HG03159 (cell line): ENCODE measurements around the gene HLA-DMB.

Experiments
- ATAC-seq: cut with Tn5 transposase; IDR thresholded peaks from one replicate; pipeline ENCODE4 v1.9.1; 2021; ENCODE audit warnings: mild to moderate bottlenecking, moderate library complexity; ENCODE audit not compliant: unreplicated experiment

The HLA-DMB gene

GRCh38 chr6:32940656-32941213 is at the start of gene HLA-DMB:
Gene HLA-DMB, minus strand, starts transcription at chr6:32941028. Its CDS starts 221 bp downstream, at chr6:32940807.
- ATAC-seq, result peak; percentile 51

DNA sequence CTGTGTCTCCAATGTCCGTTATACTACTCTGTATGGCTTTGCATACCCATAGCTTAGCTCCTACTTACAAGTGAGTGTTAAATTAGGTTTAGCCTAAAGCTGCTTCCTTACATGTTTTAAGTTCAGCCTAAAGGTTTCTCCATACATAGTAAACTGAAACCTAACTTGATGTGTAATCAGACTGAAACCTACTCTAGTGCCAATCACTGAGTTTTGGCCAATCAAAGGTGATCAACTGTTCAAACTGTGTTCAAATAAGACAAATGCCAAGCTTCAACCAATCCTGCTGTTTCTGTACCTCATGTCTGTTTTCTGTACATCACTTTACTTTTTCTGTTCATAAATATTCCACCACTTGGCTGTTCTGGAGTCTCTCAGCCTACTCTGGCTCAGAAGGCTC is 48.5 kb upstream of the HLA-DMB start:
- no peak for ATAC-seq

DNA sequence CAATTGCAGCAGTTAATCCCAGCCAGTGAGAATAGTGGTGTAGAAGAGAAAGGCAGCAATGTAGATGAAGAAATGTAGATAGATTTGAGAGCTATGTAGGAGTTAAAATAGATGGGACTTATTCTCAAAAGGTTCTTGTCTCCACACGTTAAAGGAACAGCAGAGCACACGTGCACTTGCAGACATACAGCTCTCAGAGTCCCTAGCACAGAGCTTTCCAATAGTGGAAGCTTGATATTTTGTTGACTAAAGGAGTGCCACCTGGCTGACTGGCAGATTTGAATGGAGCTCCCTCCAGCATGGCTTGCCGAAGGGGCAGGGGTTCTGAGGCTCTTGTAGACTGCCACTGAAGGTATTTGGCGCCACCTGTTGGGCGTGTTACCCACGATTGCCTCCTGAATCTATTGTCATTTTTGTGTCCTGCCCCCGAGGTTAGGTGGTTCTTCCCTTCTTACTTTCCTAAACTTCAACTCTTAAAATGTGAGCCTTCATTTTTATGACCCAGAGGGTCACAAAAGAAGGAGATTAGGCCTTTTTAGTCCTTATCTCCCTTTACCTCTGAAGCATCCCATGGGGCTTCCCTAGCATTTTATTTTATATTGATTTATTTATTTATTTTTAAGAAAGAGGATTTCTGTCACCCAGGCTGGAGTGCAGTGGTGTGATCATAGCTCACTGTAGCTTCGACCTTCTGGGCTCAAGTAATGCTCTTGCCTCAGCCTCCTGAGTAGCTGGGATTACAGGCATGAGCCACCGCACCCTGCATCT is 44.0 kb upstream of the HLA-DMB start:
- no peak for ATAC-seq

- ATAC-seq, result no peak
These were observed 43.3 kb upstream of the HLA-DMB start for GRCh38 chr6:32983964-32984621.

GRCh38 chr6:32983493-32983848 is 42.6 kb upstream of the HLA-DMB start:
- ATAC-seq, result no peak

GRCh38 chr6:32982702-32983492 is 42.1 kb upstream of the HLA-DMB start:
- ATAC-seq, result no peak

DNA sequence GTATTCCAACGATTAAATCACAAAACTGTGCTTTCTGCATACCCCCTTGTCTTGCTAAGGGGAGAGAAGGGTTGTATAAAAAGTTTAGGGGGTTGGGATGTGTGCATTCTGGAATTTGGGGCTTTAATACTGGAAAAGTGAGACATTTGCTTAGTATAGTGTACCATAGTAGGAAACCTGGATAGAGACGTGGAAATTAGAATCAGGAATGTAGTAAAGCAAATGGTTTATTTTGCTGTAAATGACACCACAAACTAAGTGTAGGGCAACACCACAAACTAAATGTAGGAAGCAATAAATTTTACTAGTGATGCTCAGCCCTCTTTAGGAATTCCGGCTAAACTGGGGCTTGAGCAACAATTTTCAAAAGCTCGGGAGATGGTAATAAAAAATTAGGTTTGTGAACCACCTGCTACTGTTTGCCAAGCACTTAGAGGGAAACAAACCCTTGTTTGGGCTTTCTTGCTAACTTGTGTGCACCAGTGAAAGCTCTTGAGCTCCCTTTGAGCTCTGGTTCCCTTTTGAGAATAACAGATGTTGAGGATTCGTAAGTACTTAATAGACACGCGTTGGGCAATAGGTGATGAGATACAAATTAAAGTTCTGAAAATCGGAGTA is 41.4 kb upstream of the HLA-DMB start:
- ATAC-seq, result no peak

GRCh38 chr6:32980488-32981038 is 39.7 kb upstream of the HLA-DMB start:
- ATAC-seq, result no peak

DNA sequence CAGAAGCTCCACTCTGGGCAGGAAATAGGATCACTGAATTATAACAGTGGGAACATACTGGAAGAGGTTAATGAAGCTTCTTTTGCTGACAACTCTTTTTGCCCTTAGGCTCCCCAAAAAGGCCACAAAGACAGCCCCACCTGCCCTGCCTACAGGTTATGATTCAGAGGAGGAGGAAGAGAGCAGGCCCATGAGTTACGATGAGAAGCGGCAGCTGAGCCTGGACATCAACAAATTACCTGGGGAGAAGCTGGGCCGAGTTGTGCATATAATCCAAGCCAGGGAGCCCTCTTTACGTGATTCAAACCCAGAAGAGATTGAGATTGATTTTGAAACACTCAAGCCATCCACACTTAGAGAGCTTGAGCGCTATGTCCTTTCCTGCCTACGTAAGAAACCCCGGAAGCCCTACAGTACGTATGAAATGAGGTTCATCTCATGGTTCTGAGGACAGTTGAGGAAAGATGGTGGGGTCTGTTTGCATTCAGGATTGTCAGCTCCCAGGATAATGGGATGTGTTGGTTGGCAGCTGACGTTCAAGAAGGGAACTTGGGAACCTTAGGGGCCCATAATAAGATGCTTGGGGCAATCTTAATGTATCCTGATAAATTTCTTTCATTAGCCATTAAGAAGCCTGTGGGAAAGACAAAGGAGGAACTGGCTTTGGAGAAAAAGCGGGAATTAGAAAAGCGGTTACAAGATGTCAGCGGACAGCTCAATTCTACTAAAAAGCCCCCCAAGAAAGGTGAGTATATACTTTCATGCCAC is 39.1 kb upstream of the HLA-DMB start:
- no peak for ATAC-seq

- no peak for ATAC-seq
These were observed 37.1 kb upstream of the HLA-DMB start for GRCh38 chr6:32977953-32978324.

GRCh38 chr6:32977272-32977952 is 36.6 kb upstream of the HLA-DMB start:
- ATAC-seq, result no peak

GRCh38 chr6:32976334-32977069 is 35.7 kb upstream of the HLA-DMB start:
- ATAC-seq, result no peak

- no peak for ATAC-seq
These were observed 35.1 kb upstream of the HLA-DMB start for GRCh38 chr6:32975886-32976285.

DNA sequence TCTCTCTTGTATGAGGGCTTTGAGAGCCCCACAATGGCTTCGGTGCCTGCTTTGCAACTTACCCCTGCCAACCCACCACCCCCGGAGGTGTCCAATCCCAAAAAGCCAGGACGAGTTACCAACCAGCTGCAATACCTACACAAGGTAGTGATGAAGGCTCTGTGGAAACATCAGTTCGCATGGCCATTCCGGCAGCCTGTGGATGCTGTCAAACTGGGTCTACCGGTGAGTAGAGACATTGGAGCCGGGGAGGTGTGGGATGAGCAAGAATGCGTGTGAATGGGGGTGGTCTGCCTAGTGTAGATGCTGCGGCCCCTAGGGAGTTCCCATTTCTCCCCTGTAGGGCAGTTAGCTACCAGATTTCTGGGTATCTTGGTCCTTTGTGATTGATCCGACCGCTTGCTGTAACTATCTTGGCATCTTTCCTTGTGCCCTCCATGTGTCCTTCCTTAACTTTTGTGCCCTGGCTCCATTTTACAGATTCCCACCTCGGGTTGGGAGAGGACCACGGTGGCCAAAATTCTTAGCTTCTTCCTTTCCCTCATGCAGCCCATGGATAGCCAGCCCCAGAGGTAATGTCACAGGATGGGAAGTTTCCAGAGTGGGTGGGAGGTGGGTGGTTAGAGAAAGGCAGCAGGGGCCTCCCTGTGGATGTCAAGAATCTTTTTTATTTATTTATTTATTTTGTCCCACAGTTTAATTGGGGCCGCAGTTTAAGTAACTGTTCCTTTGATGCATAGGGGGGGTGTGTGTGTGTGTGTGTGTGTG is 33.9 kb upstream of the HLA-DMB start:
- no peak for ATAC-seq

- no peak for ATAC-seq
These were observed 33.1 kb upstream of the HLA-DMB start for GRCh38 chr6:32974016-32974333.

DNA sequence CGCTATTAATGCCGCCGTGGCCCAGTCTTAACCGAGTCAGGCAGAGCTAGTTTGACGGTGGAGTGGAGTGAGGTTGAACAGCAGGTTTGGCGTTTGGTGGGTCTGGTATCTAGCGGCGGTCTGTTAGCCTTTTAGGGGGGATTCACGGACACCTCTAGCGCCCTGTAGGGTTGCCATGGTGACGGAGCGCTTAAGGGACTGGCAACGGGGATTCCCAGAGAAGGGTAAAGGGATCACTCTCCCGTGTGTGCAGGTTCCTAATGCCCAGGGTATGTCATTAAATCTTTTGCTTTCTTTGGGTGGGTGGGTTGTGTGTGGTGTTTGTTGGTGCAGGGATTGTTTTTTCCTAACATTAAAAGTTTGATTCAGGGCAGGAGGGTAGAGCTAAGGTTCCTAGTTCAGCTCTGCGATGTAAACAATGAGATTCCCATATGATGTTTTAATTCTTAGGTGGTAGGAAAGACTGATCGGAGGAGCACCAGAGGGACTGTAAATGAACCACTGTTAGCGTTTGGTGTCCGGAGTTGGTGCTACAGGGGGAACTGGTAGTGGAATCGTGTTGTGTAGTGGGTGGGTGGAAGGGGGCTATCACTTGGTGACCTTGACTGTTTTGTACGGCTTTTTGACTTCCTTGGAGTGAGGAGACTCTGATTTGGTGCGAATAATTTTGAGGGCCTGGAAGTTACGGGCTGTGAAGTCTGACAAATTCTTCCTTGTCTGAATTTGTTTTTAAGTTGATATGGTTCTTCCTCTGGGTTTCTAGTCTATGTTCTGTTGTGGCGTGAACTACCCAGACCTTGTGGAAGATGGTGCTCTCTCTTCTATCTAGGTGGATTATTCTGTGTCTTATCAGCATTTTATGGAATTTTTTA is 32.6 kb upstream of the HLA-DMB start:
- no peak for ATAC-seq
